PC-9 (cell line): Measurements from ENCODE around the gene SPAG17. TPM values are rescaled to one million over a fixed set of nuclear protein-coding genes. Genes with fewer than 3 reads are reported as not detected.

Experiments used
- BruUV-seq: library from RNA; stranded (reverse); fragments of 400-500 nt; replicated peaks from 2 replicates; lab custom pipeline; 2021; lab: Mats Ljungman, UMichigan
- CTCF ChIA-PET: fragments of 300-600 bp; sonication (Branson Sonifier 250); formaldehyde crosslinking; loops from one replicate; lab custom pipeline; 2022; ENCODE audit warnings: antibody characterized with exemption; lab: Charles Lee
- POLR2A ChIA-PET: fragments of 300-600 bp; sonication (Branson Sonifier 250); formaldehyde crosslinking; loops from one replicate; lab custom pipeline; 2022; ENCODE audit warnings: antibody characterized with exemption; ENCODE audit not compliant: unreplicated experiment; lab: Charles Lee
- DNase-seq, 2 experiments: peaks; one replicate each; pipeline versions ENCODE4 v3.0.0 to v3.0.0-alpha.2; 2015 to 2022; ENCODE audit warnings: mixed read lengths in 1 of 2
- H2AFZ ChIP-seq: fragments of 200-600 bp; sonication (generic); 2 replicates; pipeline ENCODE4 v1.8.1; 2017; ENCODE audit warnings: antibody characterized with exemption
- H3F3A ChIP-seq: fragments of 200-600 bp; sonication (generic); 2 replicates; pipeline ENCODE4 v1.8.1; 2017; ENCODE audit warnings: antibody characterized with exemption, mild to moderate bottlenecking, low read depth; ENCODE audit not compliant: insufficient read depth
- H3K27ac ChIP-seq: fragments of 200-600 bp; sonication (generic); 2 replicates; pipeline ENCODE4 v1.6.1; 2016; ENCODE audit warnings: mixed run types
- H3K27me3 ChIP-seq: fragments of 200-600 bp; sonication (generic); 2 replicates; pipeline ENCODE4 v1.6.1; 2016; ENCODE audit warnings: low read depth, mixed run types; ENCODE audit not compliant: insufficient read depth
- H3K36me3 ChIP-seq: fragments of 200-600 bp; sonication (generic); 2 replicates; pipeline ENCODE4 v1.6.1; 2016; ENCODE audit warnings: low read depth, mixed run types
- H3K4me1 ChIP-seq: fragments of 200-600 bp; sonication (generic); replicated peaks from 2 replicates; pipeline ENCODE4 v1.6.1; 2016; ENCODE audit warnings: mixed run types; ENCODE audit not compliant: insufficient read depth
- H3K4me2 ChIP-seq: fragments of 200-600 bp; sonication (generic); 2 replicates; pipeline ENCODE4 v1.6.1; 2017; ENCODE audit warnings: mixed run types
- H3K4me3 ChIP-seq: fragments of 200-600 bp; sonication (generic); 2 replicates; pipeline ENCODE4 v1.6.1; 2016; ENCODE audit warnings: mixed run types
- H3K79me2 ChIP-seq: fragments of 200-600 bp; sonication (generic); 2 replicates; pipeline ENCODE4 v1.6.1; 2017; ENCODE audit warnings: low read depth, mixed run types
- H3K9me2 ChIP-seq: fragments of 200-600 bp; sonication (generic); 2 replicates; pipeline ENCODE4 v1.8.1; 2017; ENCODE audit warnings: mild to moderate bottlenecking; ENCODE audit not compliant: insufficient read depth
- H3K9me3 ChIP-seq: fragments of 200-600 bp; sonication (generic); 2 replicates; pipeline ENCODE4 v1.8.1; 2016; ENCODE audit warnings: low read depth; ENCODE audit not compliant: insufficient read depth
- H4K20me1 ChIP-seq: fragments of 200-600 bp; sonication (generic); 2 replicates; pipeline ENCODE4 v1.8.1; 2017; ENCODE audit not compliant: insufficient read depth
- EZH2 ChIP-seq: fragments of 200-600 bp; sonication (generic); IDR thresholded peaks from 2 replicates; pipeline ENCODE4 v1.8.0; 2017; ENCODE audit warnings: antibody characterized with exemption, low read depth
- intact Hi-C: fragments of 100-400 bp; cut with micrococcal nuclease; formaldehyde crosslinking; loops from one replicate; pipeline ENCODE4 v1.10.0; 2022; ENCODE audit not compliant: unreplicated experiment
- total RNA-seq: library from RNA; stranded (reverse); gene quantifications from 2 replicates; pipeline ENCODE4 v1.2.3, GENCODE V29; 2021
- TF ChIP-seq, protein P1 (sequence below): fragments of 200-600 bp; sonication (generic); conservative IDR thresholded peaks from 2 replicates; pipeline ENCODE4 v1.6.1; 2017; ENCODE audit warnings: mixed run types, antibody characterized with exemption, mild to moderate bottlenecking, moderate library complexity

The SPAG17 gene
- total RNA-seq, 1 experiment from 2014 or later: not detected

GRCh38 chr1:118219438-118219837 lies 34.4 kb upstream of the SPAG17 start:
- Histone ChIP-seq H3K36me3 (no peaks in the 10 kb centered on the region), H3K27ac (no peak overlapping the region), H3K4me2 (no peak overlapping the region), H3K9me3 (no peaks in the 10 kb centered on the region), H3K9me2 (no peaks in the 10 kb centered on the region), H3K4me1 (no peaks in the 10 kb centered on the region), H4K20me1 (no peaks in the 10 kb centered on the region), H3F3A (no peaks in the 10 kb centered on the region), H3K79me2 (no peaks in the 10 kb centered on the region), H3K27me3 (no peaks in the 10 kb centered on the region), H2AFZ (no peak overlapping the region), H3K4me3 (no peak overlapping the region)
- CTCF ChIA-PET: no interaction called here
- intact Hi-C loops: no loop called here
- no peak for DNase-seq
- POLR2A ChIA-PET: no interaction called here
- no TSS peak for BruUV-seq
- TF ChIP-seq EZH2: no peak
- TF ChIP-seq, protein P1, sequence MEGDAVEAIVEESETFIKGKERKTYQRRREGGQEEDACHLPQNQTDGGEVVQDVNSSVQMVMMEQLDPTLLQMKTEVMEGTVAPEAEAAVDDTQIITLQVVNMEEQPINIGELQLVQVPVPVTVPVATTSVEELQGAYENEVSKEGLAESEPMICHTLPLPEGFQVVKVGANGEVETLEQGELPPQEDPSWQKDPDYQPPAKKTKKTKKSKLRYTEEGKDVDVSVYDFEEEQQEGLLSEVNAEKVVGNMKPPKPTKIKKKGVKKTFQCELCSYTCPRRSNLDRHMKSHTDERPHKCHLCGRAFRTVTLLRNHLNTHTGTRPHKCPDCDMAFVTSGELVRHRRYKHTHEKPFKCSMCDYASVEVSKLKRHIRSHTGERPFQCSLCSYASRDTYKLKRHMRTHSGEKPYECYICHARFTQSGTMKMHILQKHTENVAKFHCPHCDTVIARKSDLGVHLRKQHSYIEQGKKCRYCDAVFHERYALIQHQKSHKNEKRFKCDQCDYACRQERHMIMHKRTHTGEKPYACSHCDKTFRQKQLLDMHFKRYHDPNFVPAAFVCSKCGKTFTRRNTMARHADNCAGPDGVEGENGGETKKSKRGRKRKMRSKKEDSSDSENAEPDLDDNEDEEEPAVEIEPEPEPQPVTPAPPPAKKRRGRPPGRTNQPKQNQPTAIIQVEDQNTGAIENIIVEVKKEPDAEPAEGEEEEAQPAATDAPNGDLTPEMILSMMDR: no peak

GRCh38 chr1:118217141-118217838 lies 32.3 kb upstream of the SPAG17 start:
- no peak for DNase-seq
- no peak overlapping the region for H3K4me3 ChIP-seq
- H3K79me2 ChIP-seq: no peaks in the 10 kb centered on the region
- no peaks in the 10 kb centered on the region for H3K27me3 ChIP-seq
- no peak overlapping the region for H3K27ac ChIP-seq
- H2AFZ ChIP-seq: no peak overlapping the region
- no TSS peak for BruUV-seq
- H3K4me1 ChIP-seq: no peaks in the 10 kb centered on the region
- H3K36me3 ChIP-seq: no peaks in the 10 kb centered on the region
- POLR2A ChIA-PET: no interaction called here
- TF ChIP-seq EZH2: no peak
- TF ChIP-seq, protein P1: no peak
- intact Hi-C loops: no loop called here
- no peaks in the 10 kb centered on the region for H4K20me1 ChIP-seq
- H3F3A ChIP-seq: no peaks in the 10 kb centered on the region
- CTCF ChIA-PET: no interaction called here
- no peaks in the 10 kb centered on the region for H3K9me3 ChIP-seq
- H3K4me2 ChIP-seq: no peak overlapping the region
- no peaks in the 10 kb centered on the region for H3K9me2 ChIP-seq

DNA sequence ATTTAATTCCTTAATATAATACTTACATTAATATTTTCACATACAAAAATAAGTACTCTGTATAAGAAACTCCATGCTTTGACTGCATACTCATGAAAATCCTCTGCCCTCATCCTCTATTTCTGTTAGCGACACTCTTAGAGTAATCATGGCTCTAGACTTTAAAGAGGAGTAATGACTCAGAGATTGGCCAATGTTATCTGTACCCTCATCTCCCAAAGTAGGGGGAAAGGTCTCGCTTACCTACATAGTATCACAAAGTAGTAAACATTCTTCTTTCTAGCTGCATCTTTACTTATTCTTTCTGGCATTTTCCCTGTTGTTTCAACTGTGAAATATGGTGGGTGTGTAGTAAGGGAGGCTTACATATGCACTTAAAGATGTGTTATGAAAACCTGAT lies 29.8 kb upstream of the SPAG17 start:
- DNase-seq: no peak
- Histone ChIP-seq H3K4me1 (no peaks in the 10 kb centered on the region), H2AFZ (no peak overlapping the region), H3K27ac (no peak overlapping the region), H4K20me1 (no peaks in the 10 kb centered on the region), H3K9me2 (no peaks in the 10 kb centered on the region), H3F3A (no peaks in the 10 kb centered on the region), H3K4me2 (no peak overlapping the region), H3K9me3 (no peaks in the 10 kb centered on the region), H3K4me3 (no peak overlapping the region), H3K79me2 (no peaks in the 10 kb centered on the region), H3K27me3 (no peaks in the 10 kb centered on the region), H3K36me3 (no peaks in the 10 kb centered on the region)
- ChIA-PET POLR2A (no interaction called here), CTCF (no interaction called here)
- no TSS peak for BruUV-seq
- intact Hi-C loops: no loop called here
- TF ChIP-seq, protein P1: no peak
- no peak for TF ChIP-seq EZH2
